HG03025 (cell line): ENCODE results near the gene SMKR1.

ENCODE experiments used
- ATAC-seq: cut with Tn5 transposase; IDR thresholded peaks from one replicate; pipeline ENCODE4 v1.9.1; 2021; ENCODE audit warnings: mild to moderate bottlenecking, moderate library complexity; ENCODE audit not compliant: unreplicated experiment, low FRiP score

The SMKR1 gene

GRCh38 chr7:129561677-129562359 is 59.5 kb downstream of the SMKR1 start:
- ATAC-seq, result no peak
